Measurements from ENCODE around the gene HS6ST1.
A peak's percentile ranks its signal among the peaks of the same experiment; 100 is the strongest.
"Not testable (repeated sequence)": the region's sequence is repeated elsewhere in the genome, so short reads cannot be mapped to it uniquely, and the experiment has no call there.

HS6ST1 gene

GRCh38 chr2:128266463-128266862 lies 52.2 kb downstream of the HS6ST1 start:
- H3K4me3 ChIP-seq (ENCODE audit: low read length); H3K36me3 ChIP-seq (ENCODE audit: control insufficient read depth, insufficient read depth, low read length); H3K4me1 ChIP-seq (ENCODE audit: control insufficient read depth, insufficient read depth, low read length); H3K9me3 ChIP-seq (ENCODE audit: control insufficient read depth, insufficient read depth, low read length); DNase-seq (ENCODE audit: low read depth, low spot score); H3K27me3 ChIP-seq (ENCODE audit: control insufficient read depth, insufficient read depth, low read length); H3K27ac ChIP-seq (ENCODE audit: low read length): not testable (repeated sequence)
- WGBS (ENCODE audit: insufficient coverage, insufficient read length), result no CpG with 5 or more reads among the region's 8 CpGs

GRCh38 chr2:128265608-128265993 lies 53.1 kb downstream of the HS6ST1 start:
- H3K4me3 ChIP-seq (ENCODE audit: low read length); H3K27me3 ChIP-seq (ENCODE audit: control insufficient read depth, insufficient read depth, low read length); H3K9me3 ChIP-seq (ENCODE audit: control insufficient read depth, insufficient read depth, low read length); H3K36me3 ChIP-seq (ENCODE audit: control insufficient read depth, insufficient read depth, low read length); H3K27ac ChIP-seq (ENCODE audit: low read length); DNase-seq (ENCODE audit: low read depth, low spot score): not testable (repeated sequence)
- no CpG with 5 or more reads among the region's 9 CpGs for WGBS (ENCODE audit: insufficient coverage, insufficient read length)
- peaks cover 10% of the 10 kb centered on the region for H3K4me1 ChIP-seq (ENCODE audit: control insufficient read depth, insufficient read depth, low read length)

DNA sequence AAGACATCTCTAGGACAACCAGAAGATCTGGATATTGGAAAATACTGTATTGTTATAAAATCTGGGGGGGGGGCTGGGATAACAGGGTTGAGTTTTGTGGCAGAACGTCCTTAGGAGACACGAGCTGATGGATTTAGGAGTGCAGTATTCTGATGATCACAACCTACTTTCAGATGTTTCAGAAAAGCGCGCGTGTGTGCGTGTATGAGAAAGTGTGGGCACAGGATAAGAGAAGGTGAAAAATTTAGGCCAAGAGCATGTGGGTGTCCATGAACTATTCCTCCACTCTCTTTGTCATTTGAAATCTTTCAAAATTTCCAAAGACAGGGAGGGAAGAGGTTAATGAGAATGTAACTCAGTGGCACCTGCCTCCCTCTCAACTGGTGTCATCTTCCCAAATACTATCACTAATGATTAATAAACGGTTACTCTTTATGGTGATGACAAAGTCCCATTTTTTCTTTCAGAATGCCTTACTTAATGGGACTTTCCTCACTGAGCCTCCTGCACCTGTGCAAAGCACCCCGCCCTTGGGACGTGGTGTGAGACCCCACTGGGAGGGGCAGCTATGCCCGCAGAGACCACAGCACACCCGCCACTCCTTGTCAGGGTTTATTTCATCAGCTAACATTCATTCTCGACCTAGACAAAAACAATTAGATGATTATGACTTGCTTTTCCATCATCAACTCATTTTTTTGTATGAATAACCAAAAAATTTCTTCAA lies 53.6 kb downstream of the HS6ST1 start:
- no peaks in the 10 kb centered on the region for H3K9me3 ChIP-seq (ENCODE audit: control insufficient read depth, insufficient read depth, low read length)
- H3K4me1 ChIP-seq (ENCODE audit: control insufficient read depth, insufficient read depth, low read length), result peaks cover 12% of the 10 kb centered on the region
- WGBS (ENCODE audit: insufficient coverage, insufficient read length), result no CpG with 5 or more reads among the region's 12 CpGs
- no peak overlapping the region for H3K4me3 ChIP-seq (ENCODE audit: low read length)
- no peak for DNase-seq (ENCODE audit: low read depth, low spot score)
- H3K36me3 ChIP-seq (ENCODE audit: control insufficient read depth, insufficient read depth, low read length), result no peaks in the 10 kb centered on the region
- H3K27me3 ChIP-seq (ENCODE audit: control insufficient read depth, insufficient read depth, low read length), result no peaks in the 10 kb centered on the region
- H3K27ac ChIP-seq (ENCODE audit: low read length), result no peak overlapping the region

DNA sequence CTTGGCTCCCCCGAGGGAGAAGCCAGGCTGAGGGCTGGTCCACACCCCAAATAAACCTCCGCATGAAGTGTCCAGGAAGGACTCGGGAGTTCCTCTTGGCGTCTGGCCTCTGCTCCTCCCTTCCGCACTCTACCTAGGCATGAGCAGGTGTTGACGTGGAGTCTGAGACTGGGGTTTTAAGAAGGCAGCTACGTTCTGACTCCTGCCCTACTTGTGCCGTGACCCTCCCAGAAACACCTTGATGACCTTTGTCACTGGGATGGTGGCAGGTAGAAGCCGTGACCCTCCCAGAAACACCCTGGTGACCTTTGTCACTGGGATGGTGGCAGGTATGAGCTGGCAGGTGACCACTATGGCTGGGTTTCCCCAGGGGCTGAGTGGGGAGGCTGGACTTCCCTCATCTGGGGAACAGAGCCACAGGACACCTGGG lies 54.8 kb downstream of the HS6ST1 start:
- no peaks in the 10 kb centered on the region for H3K9me3 ChIP-seq (ENCODE audit: control insufficient read depth, insufficient read depth, low read length)
- WGBS (ENCODE audit: insufficient coverage, insufficient read length), result no CpG with 5 or more reads among the region's 9 CpGs
- no peaks in the 10 kb centered on the region for H3K36me3 ChIP-seq (ENCODE audit: control insufficient read depth, insufficient read depth, low read length)

GRCh38 chr2:128262315-128263253 lies 56.1 kb downstream of the HS6ST1 start:
- no peak for DNase-seq (ENCODE audit: low read depth, low spot score)
- Histone ChIP-seq H3K9me3 (ENCODE audit: control insufficient read depth, insufficient read depth, low read length) (no peaks in the 10 kb centered on the region), H3K27ac (ENCODE audit: low read length) (no peak overlapping the region), H3K27me3 (ENCODE audit: control insufficient read depth, insufficient read depth, low read length) (no peaks in the 10 kb centered on the region), H3K36me3 (ENCODE audit: control insufficient read depth, insufficient read depth, low read length) (no peaks in the 10 kb centered on the region), H3K4me3 (ENCODE audit: low read length) (no peak overlapping the region), H3K4me1 (ENCODE audit: control insufficient read depth, insufficient read depth, low read length) (peaks cover 12% of the 10 kb centered on the region)
- no CpG with 5 or more reads among the region's 20 CpGs for WGBS (ENCODE audit: insufficient coverage, insufficient read length)

More for the DNA sequence above, 54.8 kb downstream of the HS6ST1 start:
- Histone ChIP-seq H3K27ac (ENCODE audit: low read length) (no peak overlapping the region), H3K4me3 (ENCODE audit: low read length) (no peak overlapping the region), H3K27me3 (ENCODE audit: control insufficient read depth, insufficient read depth, low read length) (no peaks in the 10 kb centered on the region), H3K4me1 (ENCODE audit: control insufficient read depth, insufficient read depth, low read length) (peaks cover 12% of the 10 kb centered on the region)
- DNase-seq (ENCODE audit: low read depth, low spot score), result no peak

GRCh38 chr2:128261245-128262128 lies 57.2 kb downstream of the HS6ST1 start:
- no peak overlapping the region for H3K27ac ChIP-seq (ENCODE audit: low read length)
- H3K9me3 ChIP-seq (ENCODE audit: control insufficient read depth, insufficient read depth, low read length), result no peaks in the 10 kb centered on the region
- H3K4me3 ChIP-seq (ENCODE audit: low read length), result no peak overlapping the region
- no peaks in the 10 kb centered on the region for H3K27me3 ChIP-seq (ENCODE audit: control insufficient read depth, insufficient read depth, low read length)
- no peaks in the 10 kb centered on the region for H3K36me3 ChIP-seq (ENCODE audit: control insufficient read depth, insufficient read depth, low read length)
- DNase-seq (ENCODE audit: low read depth, low spot score), result no peak
- H3K4me1 ChIP-seq (ENCODE audit: control insufficient read depth, insufficient read depth, low read length), result peaks cover 12% of the 10 kb centered on the region
- no CpG with 5 or more reads among the region's 26 CpGs for WGBS (ENCODE audit: insufficient coverage, insufficient read length)

DNA sequence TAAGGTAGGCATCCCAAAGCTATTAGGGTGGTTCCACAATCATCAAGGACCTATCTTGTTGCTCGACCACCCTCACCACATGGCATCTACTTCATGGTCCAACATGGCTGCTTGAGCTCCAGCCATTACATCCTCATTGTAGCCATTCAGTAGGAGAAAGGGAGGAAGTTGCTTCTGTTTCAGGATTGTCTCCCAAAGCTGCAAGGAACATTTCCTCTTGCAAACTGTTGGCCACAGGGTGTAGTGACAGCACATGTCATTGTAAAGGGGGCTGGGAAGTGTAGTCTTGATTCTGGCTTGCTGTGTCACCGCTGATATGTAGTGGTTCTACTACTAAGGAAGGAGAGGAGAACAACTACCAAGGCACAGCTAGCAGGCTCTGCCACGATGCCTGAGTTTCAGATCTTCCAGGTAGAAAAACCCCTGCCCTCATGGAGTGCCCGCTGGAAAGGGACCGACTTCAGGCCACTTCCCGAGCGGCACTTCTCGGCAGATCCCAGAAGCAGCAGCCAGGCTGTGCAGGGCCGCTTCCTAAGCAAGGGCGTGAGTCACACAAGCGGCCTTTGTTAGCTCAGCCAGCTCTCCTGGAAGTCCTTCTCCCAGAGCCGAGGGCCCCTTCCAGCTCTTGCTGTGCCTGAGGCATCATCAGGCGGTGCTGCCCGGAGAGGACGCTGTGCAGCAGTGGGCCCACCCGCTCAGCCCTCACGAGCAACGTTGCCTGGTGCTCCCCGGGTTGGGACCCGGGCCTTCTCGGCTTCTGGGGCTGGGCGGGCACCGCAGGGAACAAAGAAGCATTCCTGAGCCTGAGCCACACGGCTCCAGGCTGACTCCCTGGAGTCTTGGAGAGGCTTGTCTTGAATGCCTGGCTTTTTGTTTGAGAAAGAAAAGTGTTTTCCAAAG lies 58.2 kb downstream of the HS6ST1 start:
- H3K36me3 ChIP-seq (ENCODE audit: control insufficient read depth, insufficient read depth, low read length), result no peaks in the 10 kb centered on the region
- DNase-seq (ENCODE audit: low read depth, low spot score), result peak; percentile 31
- peaks cover 12% of the 10 kb centered on the region for H3K4me1 ChIP-seq (ENCODE audit: control insufficient read depth, insufficient read depth, low read length)
- no peaks in the 10 kb centered on the region for H3K9me3 ChIP-seq (ENCODE audit: control insufficient read depth, insufficient read depth, low read length)
- WGBS (ENCODE audit: insufficient coverage, insufficient read length), result no CpG with 5 or more reads among the region's 24 CpGs
- no peak overlapping the region for H3K4me3 ChIP-seq (ENCODE audit: low read length)
- H3K27me3 ChIP-seq (ENCODE audit: control insufficient read depth, insufficient read depth, low read length), result no peaks in the 10 kb centered on the region
- no peak overlapping the region for H3K27ac ChIP-seq (ENCODE audit: low read length)

- DNase-seq (ENCODE audit: low read depth, low spot score), result no peak
- no CpG with 5 or more reads among the region's 5 CpGs for WGBS (ENCODE audit: insufficient coverage, insufficient read length)
- Histone ChIP-seq H3K4me1 (ENCODE audit: control insufficient read depth, insufficient read depth, low read length) (peaks cover 12% of the 10 kb centered on the region), H3K36me3 (ENCODE audit: control insufficient read depth, insufficient read depth, low read length) (no peaks in the 10 kb centered on the region), H3K9me3 (ENCODE audit: control insufficient read depth, insufficient read depth, low read length) (no peaks in the 10 kb centered on the region), H3K4me3 (ENCODE audit: low read length) (no peak overlapping the region), H3K27ac (ENCODE audit: low read length) (no peak overlapping the region), H3K27me3 (ENCODE audit: control insufficient read depth, insufficient read depth, low read length) (no peaks in the 10 kb centered on the region)
These were observed 59.1 kb downstream of the HS6ST1 start for GRCh38 chr2:128259585-128259984.

GRCh38 chr2:128258218-128258617 lies 60.5 kb downstream of the HS6ST1 start:
- H3K27me3 ChIP-seq (ENCODE audit: control insufficient read depth, insufficient read depth, low read length), result no peaks in the 10 kb centered on the region
- no peaks in the 10 kb centered on the region for H3K9me3 ChIP-seq (ENCODE audit: control insufficient read depth, insufficient read depth, low read length)
- H3K36me3 ChIP-seq (ENCODE audit: control insufficient read depth, insufficient read depth, low read length), result no peaks in the 10 kb centered on the region
- H3K4me1 ChIP-seq (ENCODE audit: control insufficient read depth, insufficient read depth, low read length), result peaks cover 12% of the 10 kb centered on the region
- H3K4me3 ChIP-seq (ENCODE audit: low read length), result no peak overlapping the region
- WGBS (ENCODE audit: insufficient coverage, insufficient read length), result no CpG with 5 or more reads among the region's 6 CpGs
- no peak for DNase-seq (ENCODE audit: low read depth, low spot score)
- H3K27ac ChIP-seq (ENCODE audit: low read length), result no peak overlapping the region

All from iPS DF 6.9 (cell line).